NCI-H2081 (cell line): ENCODE measurements around the gene GALR3.
A peak's percentile ranks its signal among the peaks of the same experiment; 100 is the strongest.

ENCODE experiments used
- DNase-seq, 2 experiments: peaks; one replicate each; lab custom pipeline; 2025; lab: John Stamatoyannopoulos, UW

Gene GALR3

DNA sequence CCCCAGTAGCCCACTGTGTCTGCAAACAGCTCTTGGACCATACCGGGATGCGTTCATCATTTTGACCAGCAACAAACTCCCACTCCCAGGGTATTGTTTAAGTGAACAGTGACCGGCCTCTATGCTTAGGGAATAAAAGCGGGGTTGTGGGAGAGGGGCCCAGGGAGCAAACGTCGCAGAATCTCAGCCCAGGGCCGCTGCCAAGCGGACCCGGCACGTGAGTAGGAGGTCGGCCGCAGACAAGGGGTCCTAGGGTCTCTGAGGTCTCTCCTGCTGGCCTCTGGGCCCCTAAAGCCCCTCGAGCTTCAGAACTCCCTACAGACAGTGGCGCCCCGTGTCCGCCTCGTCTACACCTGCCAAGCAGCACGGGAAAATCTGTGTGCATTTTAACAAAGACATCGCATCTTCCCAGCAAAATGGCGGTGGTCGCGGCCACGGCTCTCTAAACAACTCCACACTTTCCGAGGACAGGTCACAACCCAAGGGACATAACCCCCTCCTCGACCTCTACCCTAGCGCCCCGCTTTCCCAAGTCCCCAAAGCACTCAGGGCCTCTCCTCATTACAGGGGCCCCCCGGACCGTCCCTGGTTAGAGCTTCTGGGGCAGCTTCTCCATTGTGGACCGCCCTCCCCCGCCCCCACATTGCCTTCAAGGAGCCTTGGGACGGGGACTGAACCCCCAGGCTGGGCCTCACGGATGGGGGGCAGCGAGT lies 19.4 kb upstream of the GALR3 start:
- DNase-seq: no peak

GRCh38 chr22:37804352-37804880 lies 18.8 kb upstream of the GALR3 start:
- no peak for DNase-seq

DNA sequence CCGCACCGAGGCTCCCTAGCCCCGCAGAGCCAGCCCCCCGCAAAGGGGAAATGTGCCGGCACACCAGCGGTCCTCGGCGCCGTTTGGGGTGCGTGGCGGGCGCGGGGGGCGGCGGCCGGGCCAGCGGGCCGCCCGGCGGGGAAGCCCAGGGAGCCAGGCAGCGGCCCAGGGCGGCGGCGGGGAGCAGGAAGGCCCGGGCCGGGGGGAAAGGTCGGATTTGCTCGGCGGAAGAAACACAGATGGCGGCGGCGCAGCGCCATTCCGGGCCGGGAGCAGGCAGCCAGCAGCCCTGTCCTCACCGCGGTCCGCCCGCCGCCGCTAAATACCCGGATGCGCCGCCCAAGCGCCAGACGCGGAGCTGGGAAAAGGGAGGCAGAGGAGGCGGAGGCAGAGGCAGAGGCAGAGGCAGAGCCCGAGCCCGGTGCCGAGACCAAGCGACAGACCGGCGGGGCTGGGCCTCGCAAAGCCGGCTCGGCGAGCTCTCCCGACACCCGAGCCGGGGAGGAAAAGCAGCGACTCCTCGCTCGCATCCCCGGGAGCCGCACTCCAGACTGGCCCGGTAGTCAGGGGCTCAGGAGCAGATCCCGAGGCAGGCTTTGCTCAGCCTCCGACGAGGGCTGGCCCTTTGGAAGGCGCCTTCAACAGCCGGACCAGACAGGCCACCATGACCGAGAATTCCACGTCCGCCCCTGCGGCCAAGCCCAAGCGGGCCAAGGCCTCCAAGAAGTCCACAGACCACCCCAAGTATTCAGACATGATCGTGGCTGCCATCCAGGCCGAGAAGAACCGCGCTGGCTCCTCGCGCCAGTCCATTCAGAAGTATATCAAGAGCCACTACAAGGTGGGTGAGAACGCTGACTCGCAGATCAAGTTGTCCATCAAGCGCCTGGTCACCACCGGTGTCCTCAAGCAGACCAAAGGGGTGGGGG lies 18.0 kb upstream of the GALR3 start:
- peak; percentile 75 to 79 for DNase-seq

DNA sequence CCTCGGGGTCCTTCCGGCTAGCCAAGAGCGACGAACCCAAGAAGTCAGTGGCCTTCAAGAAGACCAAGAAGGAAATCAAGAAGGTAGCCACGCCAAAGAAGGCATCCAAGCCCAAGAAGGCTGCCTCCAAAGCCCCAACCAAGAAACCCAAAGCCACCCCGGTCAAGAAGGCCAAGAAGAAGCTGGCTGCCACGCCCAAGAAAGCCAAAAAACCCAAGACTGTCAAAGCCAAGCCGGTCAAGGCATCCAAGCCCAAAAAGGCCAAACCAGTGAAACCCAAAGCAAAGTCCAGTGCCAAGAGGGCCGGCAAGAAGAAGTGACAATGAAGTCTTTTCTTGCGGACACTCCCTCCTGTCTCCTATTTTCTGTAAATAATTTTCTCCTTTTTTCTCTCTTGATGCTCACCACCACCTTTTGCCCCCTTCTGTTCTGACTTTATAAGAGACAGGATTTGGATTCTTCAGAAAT lies 17.3 kb upstream of the GALR3 start:
- DNase-seq: no peak

DNA sequence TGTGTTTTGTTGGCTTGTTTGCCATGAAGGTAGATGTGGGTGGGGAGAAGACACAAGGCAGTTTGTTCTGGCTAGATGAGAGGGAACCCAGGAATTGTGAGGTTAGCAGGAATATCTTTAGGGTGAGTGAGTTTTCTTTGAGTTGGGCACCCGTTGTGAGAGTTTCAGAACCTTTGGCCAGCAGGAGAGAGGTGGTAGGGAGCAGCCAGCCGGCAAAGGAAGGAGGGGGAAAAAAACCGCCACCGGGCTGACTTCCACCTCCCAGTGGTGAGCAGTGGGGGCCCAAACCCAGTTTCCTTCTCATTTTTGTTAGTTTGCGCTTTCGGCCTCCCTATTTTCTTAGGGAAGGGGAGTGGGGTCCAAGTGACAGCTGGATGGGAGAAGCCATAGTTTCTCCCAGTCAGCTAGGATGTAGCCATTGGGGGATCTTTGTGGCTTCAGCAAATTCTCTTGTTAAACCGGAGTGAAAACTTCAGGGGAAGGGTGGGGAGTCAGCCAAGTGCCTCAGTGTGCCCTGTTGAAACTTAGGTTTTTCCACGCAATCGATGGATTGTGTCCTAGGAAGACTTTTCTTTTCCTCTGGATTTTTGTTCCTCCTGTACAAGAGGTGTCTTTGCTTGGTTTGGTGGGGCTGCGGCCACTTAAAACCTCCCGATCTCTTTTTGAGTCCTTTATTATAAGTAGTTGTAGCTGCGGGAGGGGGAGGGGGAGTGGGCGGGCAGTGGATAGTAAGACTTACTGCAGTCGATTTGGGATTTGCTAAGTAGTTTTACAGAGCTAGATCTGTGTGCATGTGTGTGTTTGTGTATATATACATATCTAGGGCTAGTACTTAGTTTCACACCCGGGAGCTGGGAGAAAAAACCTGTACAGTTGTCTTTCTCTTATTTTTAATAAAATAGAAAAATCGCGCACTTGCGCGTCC lies 16.5 kb upstream of the GALR3 start:
- no peak for DNase-seq

DNA sequence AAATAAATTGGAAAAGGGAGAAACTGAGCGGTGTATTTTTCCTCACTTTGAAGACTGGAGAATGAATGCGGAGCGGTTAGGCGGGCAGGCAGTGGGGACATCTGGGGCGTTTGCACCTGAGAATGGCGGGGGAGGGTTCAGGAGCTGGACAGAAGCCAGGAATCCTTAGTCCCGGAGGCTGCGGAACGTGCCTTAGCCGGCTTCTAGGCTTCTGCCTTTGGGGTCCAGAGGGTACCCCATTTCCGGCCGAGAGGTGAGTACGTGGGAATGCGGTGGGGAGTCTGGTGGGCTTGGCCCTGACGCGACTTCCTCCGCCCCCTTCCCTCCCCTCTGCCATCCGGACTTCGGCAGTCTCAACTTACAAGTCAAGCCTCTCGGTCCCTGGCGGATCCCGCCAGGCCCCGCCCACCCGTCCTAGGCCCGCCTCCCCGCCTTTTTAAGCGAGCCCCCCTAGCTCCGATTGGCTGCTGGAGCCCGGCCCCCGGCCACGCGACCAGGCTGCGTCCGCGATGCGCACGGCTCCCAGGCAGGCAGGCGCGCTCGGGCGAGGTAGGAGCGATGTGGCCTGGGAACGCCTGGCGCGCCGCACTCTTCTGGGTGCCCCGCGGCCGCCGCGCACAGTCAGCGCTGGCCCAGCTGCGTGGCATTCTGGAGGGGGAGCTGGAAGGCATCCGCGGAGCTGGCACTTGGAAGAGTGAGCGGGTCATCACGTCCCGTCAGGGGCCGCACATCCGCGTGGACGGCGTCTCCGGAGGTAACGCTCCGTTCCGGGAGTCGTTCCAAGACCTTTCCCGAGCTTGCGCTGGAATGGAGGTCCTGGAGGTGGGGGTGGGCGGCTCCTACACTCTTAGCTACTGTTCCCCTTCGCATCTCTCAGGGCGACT lies 15.5 kb upstream of the GALR3 start, which contains the start of gene GCAT:
GCAT (plus strand) TSS at position 525 of the 884 bp plus-strand sequence; CDS start at position 559, 34 bp downstream.
- DNase-seq: peak; percentile 90

DNA sequence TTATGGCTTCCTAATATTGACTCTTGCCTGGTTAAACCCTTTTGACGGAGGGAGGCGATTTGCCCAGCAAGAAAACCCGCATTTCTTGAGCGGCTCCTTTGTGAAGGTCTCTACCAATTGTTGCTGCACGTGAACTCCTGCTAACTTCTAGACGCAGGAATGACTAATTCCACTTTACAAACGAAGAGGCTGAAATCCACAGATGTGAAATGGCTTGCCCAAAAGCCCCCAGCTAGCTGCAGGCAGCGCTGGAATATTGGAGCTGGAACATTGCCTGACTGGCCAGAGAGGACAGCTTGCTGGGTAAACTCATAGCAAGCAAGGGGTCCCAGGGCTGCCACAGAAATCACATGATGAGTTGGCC lies 14.9 kb upstream of the GALR3 start:
- DNase-seq: no peak

- no peak for DNase-seq
These were observed 13.4 kb upstream of the GALR3 start for GRCh38 chr22:37809672-37810333.

GRCh38 chr22:37811867-37812266 lies 11.3 kb upstream of the GALR3 start:
- no peak for DNase-seq

DNA sequence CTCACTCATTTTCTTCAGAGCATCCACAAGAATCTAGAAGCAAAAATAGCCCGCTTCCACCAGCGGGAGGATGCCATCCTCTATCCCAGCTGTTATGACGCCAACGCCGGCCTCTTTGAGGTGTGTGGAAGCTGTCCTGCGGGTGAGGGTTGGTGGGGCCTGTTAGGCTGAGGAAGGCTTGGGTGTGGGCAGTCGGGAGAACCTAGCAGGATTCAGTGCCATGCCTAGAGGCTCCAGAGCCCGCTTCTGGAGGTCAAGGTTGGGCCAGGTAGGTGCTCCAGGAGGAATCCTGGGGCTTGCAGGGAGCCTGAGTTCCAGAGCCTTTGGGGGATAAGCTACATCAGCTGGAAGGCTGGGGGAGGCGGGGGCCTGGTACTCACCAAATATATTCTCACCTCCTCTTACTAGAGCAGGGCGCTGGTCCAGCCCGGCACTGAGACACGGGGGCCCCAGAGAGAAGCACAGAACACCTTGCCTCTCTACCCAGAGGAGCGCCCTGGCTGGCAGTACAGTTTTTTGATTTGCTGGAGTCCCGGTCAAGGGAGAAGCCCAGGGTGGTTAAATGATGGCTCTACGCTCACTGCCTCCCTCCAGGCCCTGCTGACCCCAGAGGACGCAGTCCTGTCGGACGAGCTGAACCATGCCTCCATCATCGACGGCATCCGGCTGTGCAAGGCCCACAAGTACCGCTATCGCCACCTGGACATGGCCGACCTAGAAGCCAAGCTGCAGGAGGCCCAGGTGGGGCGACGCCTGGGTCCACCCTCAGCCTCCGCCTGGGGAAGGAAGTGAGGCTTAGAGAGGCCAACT lies 10.1 kb upstream of the GALR3 start:
- DNase-seq: no peak

DNA sequence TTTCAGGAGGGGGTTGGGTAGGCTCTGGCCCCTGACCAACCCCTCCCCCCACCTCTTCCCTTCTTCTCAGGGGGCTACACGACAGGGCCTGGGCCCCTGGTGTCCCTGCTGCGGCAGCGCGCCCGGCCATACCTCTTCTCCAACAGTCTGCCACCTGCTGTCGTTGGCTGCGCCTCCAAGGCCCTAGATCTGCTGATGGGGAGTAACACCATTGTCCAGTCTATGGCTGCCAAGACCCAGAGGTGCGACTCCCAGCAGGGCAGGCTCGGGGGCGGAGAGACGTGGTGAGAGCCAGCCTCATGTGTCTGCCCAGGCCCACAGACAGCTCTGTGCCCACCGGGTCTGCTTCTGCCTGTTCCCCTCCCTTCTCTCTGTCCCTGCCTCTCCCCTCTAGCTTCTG lies 7.6 kb upstream of the GALR3 start:
- no peak for DNase-seq

GRCh38 chr22:37816543-37817180 lies 6.5 kb upstream of the GALR3 start:
- no peak for DNase-seq

GRCh38 chr22:37817705-37818408 lies 5.3 kb upstream of the GALR3 start:
- DNase-seq: peak; percentile 45 to 56

DNA sequence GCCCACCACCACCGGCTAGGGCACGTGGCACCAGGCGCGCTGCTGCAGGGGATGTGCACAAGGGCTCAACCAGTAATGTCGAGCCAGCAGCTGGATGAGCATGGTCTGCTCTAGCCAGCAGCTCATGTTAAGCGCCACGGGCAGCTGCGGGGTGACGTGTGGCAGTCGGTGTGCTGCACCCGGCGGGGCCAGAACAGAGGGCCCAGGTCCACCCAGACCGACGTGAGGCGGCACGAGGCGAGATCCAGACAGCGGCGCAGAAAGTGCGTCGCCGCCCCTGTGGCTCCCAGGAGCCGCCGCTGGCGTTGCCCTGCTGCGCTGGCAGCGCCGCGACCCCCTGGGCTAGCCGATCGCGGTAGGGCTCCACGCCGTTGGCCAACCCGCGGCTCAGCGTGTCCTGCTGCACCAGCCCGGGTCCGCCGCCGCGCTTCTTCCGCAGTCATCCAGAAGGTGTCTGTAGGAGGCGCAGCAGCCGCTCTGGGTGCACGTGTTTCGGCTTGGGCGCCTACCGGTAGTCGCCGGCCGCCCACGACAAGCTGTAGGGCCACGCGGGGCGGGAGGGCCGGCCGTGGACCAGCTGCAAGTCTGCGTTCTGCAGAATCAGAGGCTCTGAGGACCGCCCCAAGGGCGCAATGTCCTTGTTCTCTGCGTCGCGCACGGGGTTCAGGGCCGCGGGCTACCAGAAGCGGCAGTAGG lies 4.6 kb upstream of the GALR3 start:
- no peak for DNase-seq

DNA sequence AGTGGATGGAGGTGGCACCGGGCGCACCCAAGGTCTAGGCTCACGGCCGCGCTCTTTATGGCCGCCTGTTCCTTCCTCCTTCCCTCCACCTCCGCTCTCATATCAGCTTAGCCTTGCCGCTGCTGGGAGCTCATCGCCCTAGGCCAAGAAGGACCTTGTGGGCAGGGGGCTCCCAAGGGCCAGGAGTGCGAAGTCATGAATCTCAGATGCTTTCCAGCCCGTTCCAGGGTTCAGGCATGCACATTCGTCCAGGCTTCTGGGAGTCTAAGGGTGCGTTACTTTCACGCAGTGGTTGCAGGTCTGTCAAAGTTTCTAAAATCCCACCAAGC lies 4.1 kb upstream of the GALR3 start:
- DNase-seq: no peak

DNA sequence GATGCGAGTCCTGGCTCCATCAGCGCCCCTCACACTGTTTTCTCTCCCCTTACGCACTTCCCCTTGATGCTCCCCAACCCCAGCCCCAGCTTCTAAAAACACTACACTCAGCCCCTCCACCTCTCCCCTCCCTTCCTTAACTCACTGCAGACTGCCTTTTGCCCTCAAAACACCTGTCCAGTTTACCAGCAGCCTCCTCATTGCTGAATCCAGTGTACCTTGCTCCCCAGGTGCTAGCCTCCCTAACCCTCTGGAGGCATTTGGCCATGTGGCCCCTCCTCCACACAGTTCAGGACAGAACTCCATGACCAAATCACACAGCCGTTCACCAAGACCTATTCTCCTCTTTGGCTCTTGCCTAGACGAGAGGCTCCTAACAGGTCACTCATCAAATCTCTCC lies 2.8 kb upstream of the GALR3 start:
- no peak for DNase-seq

GRCh38 chr22:37822079-37822833 lies 926 bp upstream of the GALR3 start:
- DNase-seq: no peak
